Measurements from ENCODE around the gene GULP1. TPM values are rescaled to one million over a fixed set of nuclear protein-coding genes. Genes with fewer than 3 reads are reported as not detected.

GULP1 gene
- polyA plus RNA-seq, 4 donors = 7.1 to 33.7 (median 18.9) TPM

DNA sequence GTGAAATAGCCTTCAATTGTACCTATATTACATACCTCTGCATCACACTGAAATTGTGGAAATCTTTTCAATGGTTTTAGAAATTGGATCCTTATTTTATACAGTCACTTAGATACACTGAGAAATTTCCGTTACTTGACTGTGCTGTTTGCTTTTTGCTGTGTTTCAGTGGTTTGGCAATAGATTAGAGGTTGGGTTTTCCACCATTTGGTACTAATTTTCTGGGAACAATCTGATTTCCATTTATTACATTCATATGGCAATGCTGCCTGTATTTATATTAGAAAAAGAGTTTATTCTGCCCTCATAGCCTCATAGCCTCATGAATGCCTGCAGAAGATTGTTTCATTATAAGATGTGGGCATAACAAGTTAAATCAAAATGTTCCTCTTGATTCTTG, 285.0 kb downstream of the GULP1 start:
- FAIRE-seq (no peak), DNase-seq (no peak)
- Histone ChIP-seq H3K4me3 (ENCODE audit: low read depth in 1 of 3, low read length in 3 of 3) (no peak overlapping the region), H3K27me3 (ENCODE audit: control insufficient read depth in 3 of 3, insufficient read depth in 3 of 3, low read length in 3 of 3) (no peaks in the 10 kb centered on the region), H3K9me3 (ENCODE audit: control insufficient read depth in 2 of 2, insufficient read depth in 1 of 2, low read depth in 1 of 2, low read length in 1 of 2) (no peaks in the 10 kb centered on the region), H3K4me1 (ENCODE audit: control insufficient read depth in 3 of 3, insufficient read depth in 2 of 3, low read depth in 1 of 3, low read length in 2 of 3) (no peaks in the 10 kb centered on the region), H3K27ac (ENCODE audit: low read depth in 1 of 3, low read length in 2 of 3) (no peak overlapping the region), H3K36me3 (ENCODE audit: control insufficient read depth in 3 of 3, insufficient read depth in 2 of 3, low read depth in 1 of 3, low read length in 3 of 3) (no peaks in the 10 kb centered on the region)
- WGBS, 3 donors = 78 to 83% (median 79%) methylated on average over 1 of the region's 1 CpG

DNA sequence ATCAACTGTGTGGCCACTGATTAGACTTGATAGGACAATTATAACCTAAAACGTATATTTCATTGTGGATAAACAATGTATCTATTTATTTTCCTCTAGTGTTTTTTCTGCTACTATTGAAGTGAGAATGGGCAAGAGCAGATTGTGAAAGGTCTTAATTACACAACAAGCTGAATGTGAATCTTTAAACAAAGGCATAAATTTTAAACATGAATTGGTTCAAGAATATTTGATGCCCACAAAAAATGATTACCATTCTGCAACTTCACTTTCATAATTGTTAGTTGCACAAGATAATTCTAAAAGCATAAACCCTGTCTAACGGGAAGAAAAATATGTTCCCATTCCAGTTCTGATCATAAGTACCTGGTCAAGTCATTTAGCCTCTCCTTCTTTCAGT, 285.6 kb downstream of the GULP1 start:
- no peaks in the 10 kb centered on the region for H3K36me3 ChIP-seq (ENCODE audit: control insufficient read depth in 3 of 3, insufficient read depth in 2 of 3, low read depth in 1 of 3, low read length in 3 of 3)
- no peaks in the 10 kb centered on the region for H3K9me3 ChIP-seq (ENCODE audit: control insufficient read depth in 2 of 2, insufficient read depth in 1 of 2, low read depth in 1 of 2, low read length in 1 of 2)
- no peak overlapping the region for H3K27ac ChIP-seq (ENCODE audit: low read depth in 1 of 3, low read length in 2 of 3)
- DNase-seq = no peak
- no peak overlapping the region for H3K4me3 ChIP-seq (ENCODE audit: low read depth in 1 of 3, low read length in 3 of 3)
- 73 to 87% (median 79%) methylated on average over 2 of the region's 2 CpGs for WGBS, 3 donors
- FAIRE-seq = no peak
- no peaks in the 10 kb centered on the region for H3K4me1 ChIP-seq (ENCODE audit: control insufficient read depth in 3 of 3, insufficient read depth in 2 of 3, low read depth in 1 of 3, low read length in 2 of 3)
- no peaks in the 10 kb centered on the region for H3K27me3 ChIP-seq (ENCODE audit: control insufficient read depth in 3 of 3, insufficient read depth in 3 of 3, low read length in 3 of 3)

DNA sequence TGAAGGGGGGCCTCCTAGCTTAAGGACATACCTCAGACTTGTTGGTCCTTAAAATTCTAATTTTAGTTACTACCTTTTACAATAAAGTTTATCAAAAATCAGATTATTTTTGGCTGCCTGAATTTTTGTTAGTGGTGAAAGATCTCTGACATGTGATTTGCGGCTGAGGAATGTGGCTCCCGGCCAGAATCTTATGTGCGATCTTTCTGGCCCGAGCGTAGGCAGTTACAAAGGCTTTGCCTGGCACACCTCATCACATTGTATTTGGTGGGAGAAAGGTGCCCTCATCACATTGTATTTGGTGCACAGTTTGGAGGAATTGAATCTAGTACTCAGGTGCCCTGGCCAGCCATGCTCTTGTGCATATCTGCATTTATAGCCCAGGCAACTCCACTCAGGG, 289.1 kb downstream of the GULP1 start:
- DNase-seq (no peak), FAIRE-seq (no peak)
- H3K27ac ChIP-seq (ENCODE audit: low read depth in 1 of 3, low read length in 2 of 3) = no peak overlapping the region
- no peak overlapping the region for H3K4me3 ChIP-seq (ENCODE audit: low read depth in 1 of 3, low read length in 3 of 3)
- peaks cover 0 to 9% (median 1%) of the 10 kb centered on the region in 3 donors for H3K36me3 ChIP-seq (ENCODE audit: control insufficient read depth in 3 of 3, insufficient read depth in 2 of 3, low read depth in 1 of 3, low read length in 3 of 3)
- H3K9me3 ChIP-seq (ENCODE audit: control insufficient read depth in 2 of 2, insufficient read depth in 1 of 2, low read depth in 1 of 2, low read length in 1 of 2) = no peaks in the 10 kb centered on the region
- 87 to 95% (median 92%) methylated on average over 5 of the region's 5 CpGs for WGBS, 3 donors
- no peaks in the 10 kb centered on the region for H3K27me3 ChIP-seq (ENCODE audit: control insufficient read depth in 3 of 3, insufficient read depth in 3 of 3, low read length in 3 of 3)
- no peaks in the 10 kb centered on the region for H3K4me1 ChIP-seq (ENCODE audit: control insufficient read depth in 3 of 3, insufficient read depth in 2 of 3, low read depth in 1 of 3, low read length in 2 of 3)

DNA sequence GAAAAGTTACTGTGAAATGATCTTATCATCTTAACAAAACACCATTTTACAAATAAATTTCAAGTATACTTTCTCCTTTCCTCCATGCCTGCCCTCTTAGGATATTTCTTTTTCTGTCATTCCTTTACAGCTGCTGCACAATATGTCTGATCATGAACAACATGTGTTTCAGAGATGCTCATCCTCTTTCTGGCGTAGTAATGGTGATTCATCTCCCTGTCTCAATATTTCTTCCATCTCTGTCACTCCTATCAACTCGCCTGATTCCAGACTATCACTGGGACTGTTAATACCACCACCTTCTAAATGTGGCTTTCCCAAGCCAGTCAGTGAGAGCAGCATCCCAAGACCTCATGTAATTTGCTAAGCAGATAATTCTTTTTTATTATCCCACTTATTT, 290.5 kb downstream of the GULP1 start:
- Histone ChIP-seq H3K27me3 (ENCODE audit: control insufficient read depth in 3 of 3, insufficient read depth in 3 of 3, low read length in 3 of 3) (no peaks in the 10 kb centered on the region), H3K27ac (ENCODE audit: low read depth in 1 of 3, low read length in 2 of 3) (no peak overlapping the region), H3K9me3 (ENCODE audit: control insufficient read depth in 2 of 2, insufficient read depth in 1 of 2, low read depth in 1 of 2, low read length in 1 of 2) (no peaks in the 10 kb centered on the region), H3K4me3 (ENCODE audit: low read depth in 1 of 3, low read length in 3 of 3) (no peak overlapping the region), H3K4me1 (ENCODE audit: control insufficient read depth in 3 of 3, insufficient read depth in 2 of 3, low read depth in 1 of 3, low read length in 2 of 3) (no peaks in the 10 kb centered on the region), H3K36me3 (ENCODE audit: control insufficient read depth in 3 of 3, insufficient read depth in 2 of 3, low read depth in 1 of 3, low read length in 3 of 3) (peaks cover 0 to 9% (median 1%) of the 10 kb centered on the region in 3 donors)
- no peak for FAIRE-seq
- no peak for DNase-seq
- 88 to 91% (median 88%) methylated on average over 2 of the region's 2 CpGs for WGBS, 3 donors

DNA sequence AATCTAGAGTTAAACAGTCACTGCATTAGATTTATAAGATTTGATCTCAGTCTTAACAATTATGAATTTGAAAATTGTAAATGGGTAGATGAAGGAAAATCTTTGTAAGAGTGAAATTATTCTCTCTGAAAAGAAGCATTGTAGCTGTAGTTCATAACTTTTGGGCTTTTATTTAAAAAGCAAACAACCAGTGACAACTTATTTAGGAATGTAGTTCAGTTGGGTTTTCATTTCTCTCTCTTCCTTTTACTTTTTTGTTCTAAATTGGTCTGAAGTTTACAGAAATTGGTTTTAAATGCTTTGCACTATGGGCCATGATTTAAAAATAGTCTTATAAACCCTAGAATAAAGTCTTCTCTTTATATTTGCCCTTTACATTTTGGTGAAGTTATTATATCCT, 296.6 kb downstream of the GULP1 start:
- no peak for FAIRE-seq
- H3K27ac ChIP-seq (ENCODE audit: low read depth in 1 of 3, low read length in 2 of 3) = no peak overlapping the region

DNA sequence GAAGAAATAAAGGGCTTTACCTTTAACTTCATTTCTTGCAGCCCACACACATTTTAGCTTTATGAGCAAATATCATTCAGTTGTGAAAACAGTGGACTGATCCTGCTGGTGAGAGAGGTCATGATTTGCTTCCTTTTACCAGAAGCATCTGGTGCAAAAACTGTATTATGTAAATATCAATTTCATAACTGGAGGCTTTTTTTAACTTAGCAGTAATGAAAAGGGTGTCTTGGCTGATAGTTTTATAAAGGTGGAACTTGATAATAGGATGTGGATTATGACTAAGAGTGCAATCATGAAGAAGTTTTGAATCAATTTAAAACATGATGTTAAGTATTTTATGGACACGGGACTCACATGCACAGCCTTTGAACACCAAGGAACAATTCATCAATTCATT, 304.4 kb downstream of the GULP1 start:
- H3K9me3 ChIP-seq (ENCODE audit: control insufficient read depth in 2 of 2, insufficient read depth in 1 of 2, low read depth in 1 of 2, low read length in 1 of 2) = no peaks in the 10 kb centered on the region
- no peaks in the 10 kb centered on the region for H3K36me3 ChIP-seq (ENCODE audit: control insufficient read depth in 3 of 3, insufficient read depth in 2 of 3, low read depth in 1 of 3, low read length in 3 of 3)
- H3K27ac ChIP-seq (ENCODE audit: low read depth in 1 of 3, low read length in 2 of 3) = no peak overlapping the region
- no peaks in the 10 kb centered on the region for H3K27me3 ChIP-seq (ENCODE audit: control insufficient read depth in 3 of 3, insufficient read depth in 3 of 3, low read length in 3 of 3)
- H3K4me3 ChIP-seq (ENCODE audit: low read depth in 1 of 3, low read length in 3 of 3) = no peak overlapping the region
- 20 to 54% (median 48%) methylated on average over 1 of the region's 1 CpG for WGBS, 3 donors
- H3K4me1 ChIP-seq (ENCODE audit: control insufficient read depth in 3 of 3, insufficient read depth in 2 of 3, low read depth in 1 of 3, low read length in 2 of 3) = peaks cover 0 to 4% (median 0%) of the 10 kb centered on the region in 3 donors
- DNase-seq = no peak
- FAIRE-seq = no peak

More for the DNA sequence above, 296.6 kb downstream of the GULP1 start:
- Histone ChIP-seq H3K9me3 (ENCODE audit: control insufficient read depth in 2 of 2, insufficient read depth in 1 of 2, low read depth in 1 of 2, low read length in 1 of 2) (no peaks in the 10 kb centered on the region), H3K4me1 (ENCODE audit: control insufficient read depth in 3 of 3, insufficient read depth in 2 of 3, low read depth in 1 of 3, low read length in 2 of 3) (no peaks in the 10 kb centered on the region), H3K4me3 (ENCODE audit: low read depth in 1 of 3, low read length in 3 of 3) (no peak overlapping the region), H3K36me3 (ENCODE audit: control insufficient read depth in 3 of 3, insufficient read depth in 2 of 3, low read depth in 1 of 3, low read length in 3 of 3) (peaks cover 0 to 9% (median 1%) of the 10 kb centered on the region in 3 donors), H3K27me3 (ENCODE audit: control insufficient read depth in 3 of 3, insufficient read depth in 3 of 3, low read length in 3 of 3) (no peaks in the 10 kb centered on the region)
- DNase-seq = no peak

DNA sequence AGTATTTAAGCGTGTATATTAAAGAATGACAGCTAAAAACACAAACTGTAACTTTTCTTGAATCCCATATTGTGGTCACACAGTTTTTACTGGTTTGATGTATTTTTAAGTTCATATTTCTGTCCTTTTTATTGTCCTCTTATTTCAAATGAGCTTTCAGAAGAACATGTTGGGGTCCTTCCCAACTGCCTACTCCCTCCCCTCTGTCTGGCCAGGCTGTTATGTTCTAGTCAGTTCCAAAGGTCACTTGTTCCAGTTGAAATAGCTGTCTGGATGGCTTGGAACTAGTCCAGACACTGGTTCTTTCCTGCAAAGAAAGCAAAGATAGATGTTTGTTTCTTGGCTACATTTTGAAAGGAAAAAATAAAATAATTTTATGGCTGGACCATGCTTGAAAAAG, 306.9 kb downstream of the GULP1 start:
- H3K27ac ChIP-seq (ENCODE audit: low read depth in 1 of 3, low read length in 2 of 3) = no peak overlapping the region
- no peaks in the 10 kb centered on the region for H3K9me3 ChIP-seq (ENCODE audit: control insufficient read depth in 2 of 2, insufficient read depth in 1 of 2, low read depth in 1 of 2, low read length in 1 of 2)
- peaks cover 0 to 4% (median 0%) of the 10 kb centered on the region in 3 donors for H3K4me1 ChIP-seq (ENCODE audit: control insufficient read depth in 3 of 3, insufficient read depth in 2 of 3, low read depth in 1 of 3, low read length in 2 of 3)
- 88 to 91% (median 91%) methylated on average over 1 of the region's 1 CpG for WGBS, 3 donors
- DNase-seq (peak; percentile 33 to 43), FAIRE-seq (peak; percentile 77)
- H3K36me3 ChIP-seq (ENCODE audit: control insufficient read depth in 3 of 3, insufficient read depth in 2 of 3, low read depth in 1 of 3, low read length in 3 of 3) = no peaks in the 10 kb centered on the region
- no peak overlapping the region for H3K4me3 ChIP-seq (ENCODE audit: low read depth in 1 of 3, low read length in 3 of 3)
- no peaks in the 10 kb centered on the region for H3K27me3 ChIP-seq (ENCODE audit: control insufficient read depth in 3 of 3, insufficient read depth in 3 of 3, low read length in 3 of 3)

DNA sequence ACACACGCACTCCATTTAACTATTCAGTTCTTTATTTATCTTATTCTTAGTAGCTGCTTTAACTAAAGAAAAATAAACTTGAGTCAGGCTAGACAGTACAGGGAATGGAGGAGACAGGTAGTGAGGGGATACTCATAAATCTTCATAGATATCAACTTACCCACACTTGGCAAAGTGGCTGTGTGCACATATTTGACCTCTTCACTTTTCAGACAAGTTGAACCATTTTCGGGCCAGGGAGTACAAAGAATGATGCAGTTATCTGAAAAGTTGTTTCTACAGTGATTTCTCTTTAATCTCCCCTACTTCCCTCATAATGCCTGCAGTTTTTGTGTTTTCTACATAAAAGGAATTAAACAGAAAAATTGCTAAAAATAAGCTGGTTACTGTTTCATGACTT, 307.5 kb downstream of the GULP1 start:
- WGBS, 3 donors = 64 to 68% (median 65%) methylated on average over 2 of the region's 2 CpGs
- peaks cover 0 to 4% (median 0%) of the 10 kb centered on the region in 3 donors for H3K4me1 ChIP-seq (ENCODE audit: control insufficient read depth in 3 of 3, insufficient read depth in 2 of 3, low read depth in 1 of 3, low read length in 2 of 3)
- H3K4me3 ChIP-seq (ENCODE audit: low read depth in 1 of 3, low read length in 3 of 3) = no peak overlapping the region
- H3K27ac ChIP-seq (ENCODE audit: low read depth in 1 of 3, low read length in 2 of 3) = no peak overlapping the region
- no peaks in the 10 kb centered on the region for H3K36me3 ChIP-seq (ENCODE audit: control insufficient read depth in 3 of 3, insufficient read depth in 2 of 3, low read depth in 1 of 3, low read length in 3 of 3)
- H3K9me3 ChIP-seq (ENCODE audit: control insufficient read depth in 2 of 2, insufficient read depth in 1 of 2, low read depth in 1 of 2, low read length in 1 of 2) = no peaks in the 10 kb centered on the region
- no peak for DNase-seq
- no peak for FAIRE-seq
- no peaks in the 10 kb centered on the region for H3K27me3 ChIP-seq (ENCODE audit: control insufficient read depth in 3 of 3, insufficient read depth in 3 of 3, low read length in 3 of 3)

DNA sequence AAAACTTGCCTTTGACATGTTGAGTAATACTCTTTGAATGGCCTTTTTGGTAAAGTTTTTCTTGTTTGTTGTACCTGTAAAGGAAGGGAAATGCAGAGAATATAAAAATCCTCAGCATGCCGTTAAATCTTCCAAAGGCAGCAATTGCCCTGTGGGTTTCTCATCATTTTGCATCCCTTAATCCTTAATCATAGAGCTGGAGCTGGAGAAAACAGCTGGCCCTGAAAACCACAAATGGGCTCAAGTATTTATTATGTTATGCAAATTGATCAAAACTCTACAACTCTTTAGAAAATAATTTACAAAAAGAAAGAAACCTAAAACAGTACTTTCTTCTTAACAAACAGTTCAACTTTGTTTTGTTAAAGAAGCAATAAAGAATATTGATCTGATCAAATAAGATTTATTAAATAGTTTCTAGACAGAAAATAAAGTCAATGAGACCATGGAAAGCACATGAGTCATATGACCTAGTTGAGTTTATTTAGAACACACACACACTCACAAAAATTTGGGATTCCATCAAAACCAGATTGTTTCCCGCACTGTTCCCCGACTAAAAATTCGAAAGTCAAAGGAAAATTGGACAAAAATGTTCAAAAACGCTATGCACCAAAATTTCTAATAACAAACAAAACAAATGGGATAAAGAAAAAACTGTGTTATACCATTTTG, 309.0 kb downstream of the GULP1 start:
- 80 to 89% (median 84%) methylated on average over 5 of the region's 5 CpGs for WGBS, 3 donors
- Histone ChIP-seq H3K4me3 (ENCODE audit: low read depth in 1 of 3, low read length in 3 of 3) (no peak overlapping the region), H3K4me1 (ENCODE audit: control insufficient read depth in 3 of 3, insufficient read depth in 2 of 3, low read depth in 1 of 3, low read length in 2 of 3) (peaks cover 0 to 4% (median 0%) of the 10 kb centered on the region in 3 donors), H3K27ac (ENCODE audit: low read depth in 1 of 3, low read length in 2 of 3) (no peak overlapping the region), H3K9me3 (ENCODE audit: control insufficient read depth in 2 of 2, insufficient read depth in 1 of 2, low read depth in 1 of 2, low read length in 1 of 2) (peaks cover 0 to 2% of the 10 kb centered on the region in 2 donors), H3K27me3 (ENCODE audit: control insufficient read depth in 3 of 3, insufficient read depth in 3 of 3, low read length in 3 of 3) (no peaks in the 10 kb centered on the region), H3K36me3 (ENCODE audit: control insufficient read depth in 3 of 3, insufficient read depth in 2 of 3, low read depth in 1 of 3, low read length in 3 of 3) (no peaks in the 10 kb centered on the region)
- no peak for DNase-seq
- FAIRE-seq = no peak

All from small intestine (tissue), 7 donors.